ENCODE results near the gene TLL1.

DNA sequence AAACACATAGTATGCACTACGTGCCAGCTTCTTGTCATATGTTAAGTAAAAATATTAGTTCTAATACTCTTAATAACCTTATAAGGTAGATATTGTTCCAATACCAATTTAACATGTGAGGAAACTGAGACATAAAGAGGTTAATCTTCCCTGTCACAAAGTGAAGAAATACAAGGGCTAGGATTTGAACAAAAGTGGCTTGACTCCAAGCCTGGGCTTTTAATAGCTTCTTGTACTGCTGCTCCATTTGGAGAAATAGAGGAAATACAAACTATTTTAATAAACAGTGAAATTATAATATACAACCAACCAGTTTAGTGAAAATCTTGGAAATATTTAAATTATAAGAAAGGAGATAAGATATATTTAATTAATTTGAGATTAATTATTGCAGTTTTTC, 33.2 kb downstream of the TLL1 start:
- TF ChIP-seq, protein P1, sequence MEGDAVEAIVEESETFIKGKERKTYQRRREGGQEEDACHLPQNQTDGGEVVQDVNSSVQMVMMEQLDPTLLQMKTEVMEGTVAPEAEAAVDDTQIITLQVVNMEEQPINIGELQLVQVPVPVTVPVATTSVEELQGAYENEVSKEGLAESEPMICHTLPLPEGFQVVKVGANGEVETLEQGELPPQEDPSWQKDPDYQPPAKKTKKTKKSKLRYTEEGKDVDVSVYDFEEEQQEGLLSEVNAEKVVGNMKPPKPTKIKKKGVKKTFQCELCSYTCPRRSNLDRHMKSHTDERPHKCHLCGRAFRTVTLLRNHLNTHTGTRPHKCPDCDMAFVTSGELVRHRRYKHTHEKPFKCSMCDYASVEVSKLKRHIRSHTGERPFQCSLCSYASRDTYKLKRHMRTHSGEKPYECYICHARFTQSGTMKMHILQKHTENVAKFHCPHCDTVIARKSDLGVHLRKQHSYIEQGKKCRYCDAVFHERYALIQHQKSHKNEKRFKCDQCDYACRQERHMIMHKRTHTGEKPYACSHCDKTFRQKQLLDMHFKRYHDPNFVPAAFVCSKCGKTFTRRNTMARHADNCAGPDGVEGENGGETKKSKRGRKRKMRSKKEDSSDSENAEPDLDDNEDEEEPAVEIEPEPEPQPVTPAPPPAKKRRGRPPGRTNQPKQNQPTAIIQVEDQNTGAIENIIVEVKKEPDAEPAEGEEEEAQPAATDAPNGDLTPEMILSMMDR (IDR thresholded peaks at IDR 0.05): no peak
- TF ChIP-seq POLR2A (IDR thresholded peaks at IDR 0.05): no peak

All from body of pancreas (tissue), 4 donors.